AG09309 (cell line): ENCODE measurements around the gene MPEG1.

ENCODE experiments used
- DNase-seq: peaks from one replicate; pipeline ENCODE4 v3.0.0-alpha.2; 2010; ENCODE audit warnings: low read depth
- H3K4me3 ChIP-seq: 2 replicates; pipeline ENCODE4 v1.5.1; 2011; ENCODE audit warnings: mild to moderate bottlenecking, low read depth, low read length, moderate library complexity; ENCODE audit not compliant: control insufficient read depth
- CTCF ChIP-seq: IDR thresholded peaks from 2 replicates; pipeline ENCODE4 v1.5.1; 2011; ENCODE audit warnings: mild to moderate bottlenecking, low read depth, low read length, inconsistent platforms; ENCODE audit not compliant: insufficient read depth, control insufficient read depth; ENCODE audit errors: missing control alignments

Gene MPEG1

GRCh38 chr11:59240322-59240721 lies 27.6 kb upstream of the MPEG1 start:
- H3K4me3 ChIP-seq = no peak overlapping the region
- no peak for DNase-seq
- no peak for TF ChIP-seq CTCF

- no peak overlapping the region for H3K4me3 ChIP-seq
- no peak for TF ChIP-seq CTCF
- DNase-seq = no peak
Observed at GRCh38 chr11:59226396-59226795, 13.7 kb upstream of the MPEG1 start.

- TF ChIP-seq CTCF = no peak
- no peak for DNase-seq
- H3K4me3 ChIP-seq = no peak overlapping the region
Observed at GRCh38 chr11:59225017-59225416, 12.3 kb upstream of the MPEG1 start.

GRCh38 chr11:59224351-59224928 lies 11.7 kb upstream of the MPEG1 start:
- DNase-seq = no peak
- no peak for TF ChIP-seq CTCF
- H3K4me3 ChIP-seq = no peak overlapping the region

GRCh38 chr11:59223611-59224010 lies 10.9 kb upstream of the MPEG1 start:
- no peak for DNase-seq
- no peak overlapping the region for H3K4me3 ChIP-seq
- no peak for TF ChIP-seq CTCF

DNA sequence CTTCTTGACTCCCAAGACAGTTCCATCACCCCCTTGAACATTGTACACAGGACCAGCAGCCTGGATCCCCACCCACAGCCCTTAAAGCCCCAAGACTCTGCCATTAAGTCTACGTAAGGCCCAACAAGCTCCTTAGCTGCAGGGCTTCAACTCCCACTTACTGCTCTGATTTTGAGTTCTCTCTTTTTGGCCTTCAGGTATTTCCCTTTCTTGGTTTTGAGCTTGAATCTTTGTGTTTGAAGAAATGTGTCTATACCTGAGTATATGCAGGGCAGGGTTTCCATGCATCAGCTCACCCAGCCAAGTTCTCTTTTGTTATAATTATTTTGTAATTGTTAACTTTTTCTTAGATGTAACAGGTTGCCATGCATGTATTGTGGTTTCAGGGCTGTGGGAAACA lies 10.4 kb upstream of the MPEG1 start:
- no peak for DNase-seq
- TF ChIP-seq CTCF = no peak
- H3K4me3 ChIP-seq = no peak overlapping the region
